Pancreas (tissue), 10 donors: ENCODE results near the gene ATP9A. TPM values are rescaled to one million over a fixed set of nuclear protein-coding genes. Genes with fewer than 3 reads are reported as not detected.
"Not testable (repeated sequence)": the region's sequence is repeated elsewhere in the genome, so short reads cannot be mapped to it uniquely, and the experiment has no call there.

Source experiments
- ATAC-seq, 4 donors: fragments of 200-7000 bp; cut with Tn5 transposase; one replicate each; pipeline versions ENCODE4 v1.8.0 to v1.9.1; 2020; ENCODE audit warnings: mild to moderate bottlenecking in 4 of 4, moderate library complexity in 4 of 4
- DNase-seq, 6 donors: peaks; one replicate each; pipeline ENCODE4 v3.0.0-alpha.2; 2020
- FAIRE-seq: peaks from 2 replicates; lab custom pipeline; 2012; peaks lifted over from hg19 to GRCh38; lab: Jason Lieb, UNC
- H3K27ac ChIP-seq, 4 donors: fragments of 200-600 bp; sonication (generic); 1 replicate in 3 of 4; 2 replicates in 1 of 4; pipeline versions ENCODE4 v1.5.0 to v1.8.0; 2020
- H3K27me3 ChIP-seq, 4 donors: fragments of 200-600 bp; one replicate each; pipeline ENCODE4 v1.8.0; 2021
- H3K36me3 ChIP-seq, 3 donors: fragments of 200-600 bp; sonication (generic) in 1 of 3; one replicate each; pipeline versions ENCODE4 v1.5.0 to v1.8.0; 2020 to 2021
- H3K4me1 ChIP-seq, 3 donors: fragments of 200-600 bp; one replicate each; pipeline ENCODE4 v1.8.0; 2021
- H3K4me3 ChIP-seq, 4 donors: fragments of 200-600 bp; sonication (generic) in 2 of 4; one replicate each; pipeline versions ENCODE4 v1.5.0 to v1.8.0; 2020 to 2021
- H3K9me3 ChIP-seq, 4 donors: fragments of 200-600 bp; one replicate each; pipeline ENCODE4 v1.8.0; 2021
- CTCF ChIP-seq, 4 donors: fragments of 200-600 bp; sonication (generic) in 3 of 4; IDR thresholded peaks; one replicate each; pipeline versions ENCODE4 v1.5.0 to v1.8.0; 2021; ENCODE audit warnings: antibody characterized with exemption in 4 of 4
- WGBS, 2 donors: extraction: QIAGEN DNeasy Blood & Tissue Kit; methylation state at CpG; one replicate each; pipeline ENCODE4 v1.1.7; 2013; 5-methylcytosine and 5-hydroxymethylcytosine counted together
- intact Hi-C, 3 donors: fragments of 100-400 bp; cut with DNase I; formaldehyde crosslinking; loops; one replicate each; pipeline versions ENCODE4 v1.11.1 to v1.14.2; 2022
- polyA plus RNA-seq, 2 donors: library from polyadenylated mRNA; stranded (reverse); fragments of 200-250 nt; gene quantifications; one replicate each; pipeline ENCODE4 v1.2.3, GENCODE V29; 2013
- total RNA-seq, 6 donors: library from RNA; stranded (reverse); fragmentation: NEBNext Ultra II Directional in 4 of 6; extraction: Animal tissue kit (Norgen Biotek cat#: 25700) in 4 of 6; gene quantifications; one replicate each; pipeline versions ENCODE4 v1.2.1 to v1.2.4, GENCODE V29; 2021 to 2023
- donor health status: healthy with polysubstance abuse.
- donor health status: DM: no; HTN: no; CAD: no; lungs with moderate emphysema.
- donor health status: DM: no; HTN: no; CAD: no.
- donor health status: control.
- donor health status: control.
- donor health status: Bipolar disorder and iron deficiency.
- donor health status: DM: yes; HTN: yes; CAD: no.
- donor health status: DM: no; HTN: no; CAD: no.
- donor health status: DM: no; HTN: no; CAD: no.
- donor health status: DM: yes; HTN: yes; CAD: no.

The ATP9A gene
- total and polyA plus RNA-seq, 8 donors, result 5.8 to 41.0 (median 20.0) TPM

- Histone ChIP-seq H3K27ac (no peak overlapping the region), H3K4me1 (no peaks in the 10 kb centered on the region), H3K36me3 (no peaks in the 10 kb centered on the region), H3K4me3 (no peak overlapping the region), H3K27me3 (no peaks in the 10 kb centered on the region), H3K9me3 (no peaks in the 10 kb centered on the region)
- ATAC-seq (peak in 1 of 4 donors; percentile 29), FAIRE-seq (no peak), DNase-seq (no peak)
- no peak for TF ChIP-seq CTCF (IDR thresholded peaks at IDR 0.05)
- WGBS, 2 donors, result 82 to 83% methylated on average over 7 of the region's 7 CpGs
- intact Hi-C loops, result no loop called here
These were observed 107.2 kb downstream of the ATP9A start for GRCh38 chr20:51660672-51661608.

DNA sequence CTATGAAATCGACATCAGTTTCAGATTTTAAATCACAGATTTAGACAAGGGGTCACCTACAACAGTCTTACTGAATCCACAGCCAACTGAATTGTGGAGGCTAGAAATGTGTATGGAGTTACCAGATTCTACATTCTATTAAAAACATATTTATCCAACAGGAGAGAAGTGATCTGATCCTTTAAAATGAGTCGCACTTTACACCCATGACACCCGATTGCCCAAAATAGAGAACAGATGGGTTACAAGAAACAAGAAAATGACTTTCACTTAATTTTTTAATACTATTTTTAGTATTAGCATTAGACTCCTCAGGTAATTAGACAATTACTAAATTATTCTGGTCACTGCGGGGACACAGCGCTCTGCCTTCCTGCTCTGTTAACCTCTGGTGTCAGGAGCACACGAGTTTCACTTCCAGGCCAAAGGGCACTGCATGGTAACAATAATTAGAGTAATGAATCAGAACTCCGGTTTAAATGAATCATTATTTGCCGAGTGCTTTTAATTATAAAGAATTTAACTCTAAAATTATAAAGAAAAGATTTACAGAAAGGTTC lies 108.6 kb downstream of the ATP9A start:
- DNase-seq (no peak), FAIRE-seq (no peak), ATAC-seq (no peak)
- intact Hi-C loops, result no loop called here
- Histone ChIP-seq H3K27ac (no peak overlapping the region), H3K4me3 (no peak overlapping the region), H3K36me3 (no peaks in the 10 kb centered on the region), H3K9me3 (no peaks in the 10 kb centered on the region), H3K27me3 (no peaks in the 10 kb centered on the region), H3K4me1 (no peaks in the 10 kb centered on the region)
- TF ChIP-seq CTCF (IDR thresholded peaks at IDR 0.05), result no peak
- whole genome bisulfite sequencing, 2 donors, result 90 to 93% methylated on average over 8 of the region's 8 CpGs

DNA sequence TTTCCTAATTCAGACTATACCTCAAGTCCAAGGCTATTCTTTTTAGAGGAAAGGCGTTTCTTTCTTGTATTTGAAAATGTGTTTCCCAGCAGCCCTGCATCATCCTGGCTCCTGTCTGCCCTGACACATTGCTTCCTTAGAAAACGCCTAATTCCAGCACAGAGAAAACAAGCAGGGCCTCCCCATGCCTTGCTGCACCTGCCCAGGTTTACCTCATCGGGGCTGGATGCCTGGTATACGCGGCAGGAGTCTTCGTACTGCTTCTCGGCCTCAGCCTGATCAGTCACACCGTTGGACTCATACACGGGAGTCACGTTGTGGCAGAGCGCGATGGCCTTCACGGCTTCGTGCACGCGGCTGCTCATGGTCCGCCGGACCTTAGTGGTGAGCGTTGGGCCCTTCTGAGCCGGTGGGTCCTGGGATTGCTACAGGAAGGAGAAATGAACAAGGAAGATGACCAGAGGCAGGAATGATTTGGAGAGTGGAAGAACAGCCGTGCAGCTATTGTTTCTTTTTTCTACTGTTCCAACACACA lies 111.4 kb downstream of the ATP9A start:
- Histone ChIP-seq H3K9me3 (no peaks in the 10 kb centered on the region), H3K4me1 (no peaks in the 10 kb centered on the region), H3K27ac (no peak overlapping the region), H3K4me3 (no peak overlapping the region), H3K27me3 (no peaks in the 10 kb centered on the region), H3K36me3 (no peaks in the 10 kb centered on the region)
- intact Hi-C loops, result no loop called here
- ATAC-seq, result no peak
- WGBS, 2 donors, result 90 to 92% methylated on average over 21 of the region's 21 CpGs
- FAIRE-seq, result no peak
- no peak for DNase-seq
- TF ChIP-seq CTCF (IDR thresholded peaks at IDR 0.05), result no peak

- H3K36me3 ChIP-seq, H3K27ac ChIP-seq, intact Hi-C loops, FAIRE-seq, H3K4me1 ChIP-seq, DNase-seq, H3K4me3 ChIP-seq, ATAC-seq, H3K27me3 ChIP-seq, H3K9me3 ChIP-seq: not testable (repeated sequence)
- 93% methylated on average over 5 of the region's 5 CpGs for WGBS, 2 donors
These were observed 112.1 kb downstream of the ATP9A start for GRCh38 chr20:51656089-51656488.

GRCh38 chr20:51654495-51654894 lies 113.7 kb downstream of the ATP9A start:
- H3K27ac ChIP-seq, result no peak overlapping the region
- intact Hi-C loops, result no loop called here
- no peak for ATAC-seq
- H3K9me3 ChIP-seq, result no peaks in the 10 kb centered on the region
- WGBS, 2 donors, result 83 to 93% methylated on average over 5 of the region's 5 CpGs
- no peaks in the 10 kb centered on the region for H3K4me1 ChIP-seq
- FAIRE-seq, result no peak
- no peaks in the 10 kb centered on the region for H3K27me3 ChIP-seq
- TF ChIP-seq CTCF (IDR thresholded peaks at IDR 0.05), result no peak
- H3K4me3 ChIP-seq, result no peak overlapping the region
- H3K36me3 ChIP-seq, result no peaks in the 10 kb centered on the region
- DNase-seq, result no peak
